ENCODE data around the gene ZNF747.

ZNF747 gene

GRCh38 chr16:30488764-30489605, 45.7 kb downstream of the ZNF747 start:
- H3K4me3 Mint-ChIP-seq = no peak overlapping the region
- no peaks in the 10 kb centered on the region for H3K9me3 Mint-ChIP-seq
- no peaks in the 10 kb centered on the region for H3K27me3 Mint-ChIP-seq
- peaks cover 53% of the 10 kb centered on the region for H3K36me3 Mint-ChIP-seq (ENCODE audit: low read depth)
- DNase-seq (no peak), ATAC-seq (no peak)
- no peak overlapping the region for H3K27ac Mint-ChIP-seq
- peaks cover 41% of the 10 kb centered on the region for H3K4me1 Mint-ChIP-seq

- Mint-ChIP-seq H3K27ac (no peak overlapping the region), H3K9me3 (no peaks in the 10 kb centered on the region), H3K4me1 (peaks cover 38% of the 10 kb centered on the region), H3K27me3 (no peaks in the 10 kb centered on the region), H3K4me3 (no peak overlapping the region), H3K36me3 (ENCODE audit: low read depth) (peaks cover 62% of the 10 kb centered on the region)
- DNase-seq (no peak), ATAC-seq (no peak)
These were observed 48.7 kb downstream of the ZNF747 start for GRCh38 chr16:30485818-30486436.

- Mint-ChIP-seq H3K36me3 (ENCODE audit: low read depth) (peaks cover 62% of the 10 kb centered on the region), H3K27me3 (no peaks in the 10 kb centered on the region), H3K4me3 (no peak overlapping the region), H3K27ac (no peak overlapping the region), H3K4me1 (peaks cover 40% of the 10 kb centered on the region), H3K9me3 (no peaks in the 10 kb centered on the region)
- ATAC-seq (no peak), DNase-seq (no peak)
These were observed 49.8 kb downstream of the ZNF747 start for GRCh38 chr16:30484887-30485286.

GRCh38 chr16:30482366-30482765, 52.3 kb downstream of the ZNF747 start:
- peak overlapping the region; percentile 57 for H3K27ac Mint-ChIP-seq
- peak; percentile 39 for ATAC-seq

GRCh38 chr16:30481381-30481780, 53.3 kb downstream of the ZNF747 start:
- peaks cover 36% of the 10 kb centered on the region for H3K4me1 Mint-ChIP-seq
- H3K4me3 Mint-ChIP-seq = no peak overlapping the region
- H3K36me3 Mint-ChIP-seq (ENCODE audit: low read depth) = peaks cover 63% of the 10 kb centered on the region
- no peak for DNase-seq
- no peaks in the 10 kb centered on the region for H3K9me3 Mint-ChIP-seq
- ATAC-seq = no peak
- no peaks in the 10 kb centered on the region for H3K27me3 Mint-ChIP-seq
- no peak overlapping the region for H3K27ac Mint-ChIP-seq

More at GRCh38 chr16:30482366-30482765, 52.3 kb downstream of the ZNF747 start:
- no peaks in the 10 kb centered on the region for H3K9me3 Mint-ChIP-seq
- H3K4me1 Mint-ChIP-seq = peaks cover 32% of the 10 kb centered on the region
- DNase-seq = no peak
- H3K36me3 Mint-ChIP-seq (ENCODE audit: low read depth) = peaks cover 59% of the 10 kb centered on the region
- no peak overlapping the region for H3K4me3 Mint-ChIP-seq
- H3K27me3 Mint-ChIP-seq = no peaks in the 10 kb centered on the region

Data from activated naive CD8-positive, alpha-beta T cell treated with anti-CD3 and anti-CD28 coated beads, Interleukin-2, amount 50 U/mL, for 24 hours (primary cell).